GM18909 (cell line): Measurements from ENCODE around the gene UBL3.

Experiments used
- ATAC-seq: cut with Tn5 transposase; IDR thresholded peaks from one replicate; pipeline ENCODE4 v1.9.1; 2021; ENCODE audit warnings: mild to moderate bottlenecking; ENCODE audit not compliant: unreplicated experiment, poor library complexity

UBL3 gene, protein sequence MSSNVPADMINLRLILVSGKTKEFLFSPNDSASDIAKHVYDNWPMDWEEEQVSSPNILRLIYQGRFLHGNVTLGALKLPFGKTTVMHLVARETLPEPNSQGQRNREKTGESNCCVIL

DNA sequence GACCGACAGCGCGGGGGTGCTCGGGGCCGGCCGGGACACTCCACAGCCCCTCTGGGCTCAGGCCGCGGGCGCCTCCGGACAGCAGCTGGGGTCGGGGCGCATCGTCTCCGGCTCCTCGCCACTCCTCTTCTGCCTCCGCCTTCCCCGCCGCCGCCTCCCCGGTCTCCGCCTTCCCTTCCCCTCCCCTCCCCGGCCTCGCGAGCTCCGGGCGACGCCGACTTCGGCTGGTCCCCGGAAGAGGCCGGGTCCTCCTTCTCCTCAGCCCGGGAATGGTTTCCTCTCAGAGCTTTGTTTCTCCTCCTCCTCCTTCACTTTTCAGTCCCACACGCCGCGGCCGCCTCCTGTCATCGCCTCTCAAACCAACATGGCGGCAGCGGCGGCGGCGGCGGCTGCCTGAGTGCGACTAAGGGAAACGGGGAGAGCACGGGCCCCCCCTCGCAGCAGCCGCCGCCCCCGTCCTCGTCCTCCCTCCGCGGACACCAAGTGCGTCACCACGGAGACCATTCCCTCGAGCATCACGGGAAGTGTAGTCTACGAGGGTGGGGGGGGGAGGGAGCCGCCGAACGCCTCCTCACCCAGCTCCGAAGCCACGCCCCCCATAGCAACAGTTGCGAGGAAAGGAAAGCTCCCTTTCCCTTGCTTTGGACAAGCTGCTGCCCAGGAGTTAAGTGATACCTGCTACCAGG lies at the start of gene UBL3:
UBL3 (minus strand) TSS at position 405 of the 686 bp plus-strand sequence. CDS start 1,079 bp downstream, outside the sequence.
- peak; percentile 90 for ATAC-seq

DNA sequence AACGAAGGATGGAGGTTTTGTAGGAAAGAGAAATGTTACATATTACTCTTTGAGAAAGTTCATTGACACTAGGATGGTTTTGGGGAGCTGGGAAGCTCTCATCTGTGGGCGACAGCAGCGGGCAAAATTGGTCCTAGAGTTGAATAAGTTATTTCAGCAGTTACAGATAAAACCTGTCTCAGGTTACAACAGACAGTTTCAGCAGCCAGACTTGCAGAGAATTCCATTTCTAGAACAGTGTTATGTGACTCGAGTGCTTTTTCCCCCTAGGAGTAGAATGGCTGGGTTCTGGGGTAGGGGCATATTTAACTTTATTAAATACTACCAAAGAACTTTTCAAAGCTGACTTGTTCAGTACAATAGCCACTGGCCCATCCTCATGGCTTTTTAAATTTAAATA lies 46.7 kb upstream of the UBL3 start:
- ATAC-seq: no peak

DNA sequence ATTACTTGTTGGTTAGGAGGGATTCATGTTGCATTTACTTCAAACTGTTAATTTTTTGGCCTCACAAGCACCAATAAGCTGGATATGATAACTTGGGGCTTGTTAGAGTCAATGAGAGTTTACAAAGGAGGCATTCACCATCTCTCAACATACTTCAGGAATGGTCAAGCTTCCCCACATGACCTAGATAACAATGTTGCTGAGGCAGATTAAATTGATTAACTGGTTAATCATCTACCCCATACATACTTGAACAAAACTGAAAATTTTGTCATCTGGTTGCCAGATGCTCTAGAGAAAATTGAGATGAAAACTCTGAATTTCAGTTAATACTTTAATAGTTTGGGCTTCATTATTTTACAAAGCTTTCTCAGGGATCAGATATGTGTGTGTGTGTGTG lies 43.0 kb upstream of the UBL3 start:
- ATAC-seq: no peak

DNA sequence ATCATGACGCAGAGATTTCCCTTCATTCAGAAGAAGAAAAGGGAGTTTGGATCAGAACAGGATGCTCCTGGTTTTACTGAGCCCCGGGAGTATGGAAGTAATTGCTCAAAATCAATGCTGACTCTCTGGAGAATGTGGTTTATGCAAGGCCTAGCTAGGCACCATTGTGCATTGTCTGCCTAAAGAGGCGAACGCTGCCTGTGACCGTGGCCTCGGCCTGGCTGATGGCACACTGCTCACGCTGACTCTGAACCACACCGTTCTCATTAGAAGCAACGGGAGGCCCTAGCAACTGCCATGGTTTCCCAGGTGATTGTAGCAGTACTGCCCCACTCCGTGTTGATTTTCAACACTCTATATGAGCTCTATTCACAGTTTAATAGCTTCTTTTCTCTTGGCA lies 41.7 kb upstream of the UBL3 start:
- ATAC-seq: no peak

DNA sequence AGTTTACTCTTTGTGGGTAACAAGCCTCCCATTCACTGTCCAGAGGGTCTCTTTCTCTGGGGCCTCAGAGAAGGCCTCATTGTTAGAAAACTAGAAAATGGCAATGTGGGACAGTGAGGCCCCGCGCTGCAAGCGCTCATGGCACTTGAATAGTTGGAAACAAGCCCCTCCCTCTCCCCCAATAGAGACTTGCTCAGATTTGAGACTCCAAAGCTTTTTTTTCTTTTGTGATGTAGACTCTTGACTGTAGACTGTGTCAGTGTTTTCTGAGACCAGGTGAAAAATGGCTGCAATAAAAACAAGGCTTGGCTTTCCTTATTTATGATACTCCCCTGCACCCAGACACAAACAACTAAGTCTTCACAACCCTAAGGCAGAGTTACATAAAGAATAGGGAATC lies 38.7 kb upstream of the UBL3 start:
- no peak for ATAC-seq

DNA sequence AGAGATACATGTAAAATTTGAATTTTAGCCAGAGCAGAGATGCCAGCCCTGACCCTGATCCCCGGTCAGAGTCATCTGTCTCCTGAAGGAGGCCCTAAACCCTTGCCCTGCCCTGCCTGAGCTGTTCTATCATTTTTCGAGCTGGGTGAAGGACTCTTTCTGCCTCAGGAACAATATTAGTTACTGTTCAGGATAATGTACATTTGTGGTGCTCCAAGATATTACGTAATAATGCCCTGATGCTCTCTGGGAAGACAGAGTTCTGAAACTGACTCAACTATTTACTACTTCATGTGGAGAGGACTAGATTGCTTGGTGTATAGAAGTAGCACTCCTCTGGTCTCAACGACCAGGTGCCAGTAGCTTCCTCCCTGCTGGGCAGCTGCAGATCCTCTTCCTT lies 37.9 kb upstream of the UBL3 start:
- no peak for ATAC-seq

DNA sequence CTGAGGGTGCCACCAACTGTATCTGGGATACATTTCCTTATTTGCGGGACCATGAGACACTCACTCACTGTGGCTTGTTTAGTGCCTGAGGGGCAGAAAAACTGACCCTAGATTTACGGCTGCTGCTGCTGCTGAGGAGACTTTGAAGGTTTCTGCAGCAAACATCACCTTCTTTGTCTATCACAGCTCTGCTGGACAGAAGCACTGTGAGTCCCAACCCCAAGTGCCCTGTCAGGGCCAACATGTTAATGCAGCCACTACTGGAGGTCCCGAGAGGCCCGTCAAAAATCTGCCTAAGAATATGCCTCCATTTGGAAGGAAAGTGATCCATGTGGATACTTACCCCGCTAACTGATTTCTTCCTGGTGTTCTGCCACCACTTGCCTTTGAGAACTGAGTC lies 37.3 kb upstream of the UBL3 start:
- no peak for ATAC-seq

DNA sequence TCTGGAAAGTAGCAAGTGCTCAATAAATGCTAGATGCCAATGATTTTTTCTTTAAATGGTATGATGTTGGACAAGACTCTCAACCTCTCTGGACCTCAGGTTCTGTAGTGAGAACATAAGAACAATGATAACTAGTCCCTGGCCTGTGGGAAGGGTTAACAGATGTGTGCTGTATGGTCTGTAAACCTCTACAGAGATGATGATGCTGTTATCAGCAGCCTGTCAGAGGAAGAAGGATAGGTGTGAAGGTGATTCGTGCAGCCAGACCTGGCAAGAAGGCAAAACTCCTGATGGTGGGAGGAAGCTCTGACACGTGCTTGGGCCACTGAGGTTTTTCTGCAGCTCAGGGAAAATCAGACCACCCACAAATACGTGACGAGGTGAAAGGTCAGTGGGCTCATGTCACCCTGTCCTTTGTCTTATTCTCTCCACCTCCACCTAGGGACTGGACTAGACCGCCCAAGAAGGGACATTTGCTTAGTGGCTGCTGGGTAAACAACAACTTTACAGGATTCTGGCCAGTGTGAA lies 36.7 kb upstream of the UBL3 start:
- no peak for ATAC-seq

DNA sequence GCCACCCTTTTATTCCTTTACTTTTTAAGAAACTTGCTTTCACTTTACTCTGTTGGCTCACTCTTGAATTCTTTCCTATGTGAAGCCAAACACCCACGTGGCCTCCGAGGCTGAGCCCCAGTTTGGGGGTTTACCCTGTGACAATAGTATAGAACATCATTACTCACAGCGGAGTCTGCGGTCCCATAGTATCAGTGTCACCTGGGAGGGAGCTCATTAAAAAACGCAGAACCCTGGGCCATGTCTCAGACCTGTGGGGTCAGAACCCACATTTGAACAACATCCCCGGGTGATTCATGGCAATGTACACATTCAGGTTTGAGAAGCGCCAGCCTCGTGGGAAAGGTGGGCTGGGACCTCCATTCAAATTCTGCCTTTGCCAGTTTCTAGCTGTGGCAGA lies 36.0 kb upstream of the UBL3 start:
- no peak for ATAC-seq

DNA sequence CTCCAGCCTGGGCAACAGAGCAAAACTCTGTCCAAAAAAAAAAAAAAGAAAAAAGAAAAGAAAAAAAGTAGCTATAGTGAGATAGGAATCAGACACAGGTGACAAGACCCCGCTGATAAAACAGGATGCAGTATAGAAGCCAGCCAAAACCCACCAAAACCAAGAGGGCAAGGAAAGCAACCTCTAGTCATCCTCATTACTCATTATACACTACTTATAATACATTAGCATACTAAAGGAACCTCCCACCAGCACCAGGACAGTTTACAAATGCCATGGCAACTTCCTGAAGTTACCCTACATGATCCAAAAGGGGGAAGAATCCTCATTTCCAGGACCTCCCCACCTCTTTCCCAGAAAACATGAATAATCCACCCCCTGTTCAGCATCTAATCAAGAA lies 35.6 kb upstream of the UBL3 start:
- no peak for ATAC-seq

DNA sequence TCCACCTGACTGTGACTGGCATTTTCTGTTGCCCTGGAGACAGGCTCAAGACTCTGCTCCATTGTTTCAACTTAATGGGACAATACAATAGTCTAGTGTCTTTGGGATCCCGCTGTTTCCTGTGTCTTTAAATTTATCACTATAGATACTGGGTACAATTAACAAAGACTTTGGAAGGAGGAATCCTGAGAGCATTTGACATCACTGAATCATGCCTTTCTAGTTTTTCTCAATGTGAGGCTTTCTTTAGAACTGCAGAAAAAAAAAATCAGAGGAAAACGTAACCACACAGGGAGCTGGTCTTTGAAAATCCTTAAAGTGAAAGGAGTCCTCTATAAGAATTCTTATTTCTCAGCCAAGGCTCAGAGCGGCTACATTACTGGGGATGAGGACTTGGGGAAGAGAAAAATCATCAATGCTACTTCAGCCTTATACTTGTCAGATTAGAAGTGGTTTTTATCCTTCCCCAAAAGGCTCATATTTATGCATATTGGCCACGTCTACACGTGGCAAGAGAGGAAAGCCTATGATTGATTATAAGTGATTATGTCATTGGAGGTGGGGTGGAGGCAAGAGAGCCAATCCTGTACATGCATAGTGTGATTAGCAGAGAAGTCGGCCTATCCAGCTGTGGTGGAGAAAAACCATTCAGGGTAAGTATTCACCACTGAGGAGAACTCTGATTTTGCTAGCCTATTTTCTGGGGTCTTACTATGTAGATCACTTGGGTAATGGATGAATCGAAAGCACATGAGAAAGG lies 34.4 kb upstream of the UBL3 start:
- no peak for ATAC-seq

DNA sequence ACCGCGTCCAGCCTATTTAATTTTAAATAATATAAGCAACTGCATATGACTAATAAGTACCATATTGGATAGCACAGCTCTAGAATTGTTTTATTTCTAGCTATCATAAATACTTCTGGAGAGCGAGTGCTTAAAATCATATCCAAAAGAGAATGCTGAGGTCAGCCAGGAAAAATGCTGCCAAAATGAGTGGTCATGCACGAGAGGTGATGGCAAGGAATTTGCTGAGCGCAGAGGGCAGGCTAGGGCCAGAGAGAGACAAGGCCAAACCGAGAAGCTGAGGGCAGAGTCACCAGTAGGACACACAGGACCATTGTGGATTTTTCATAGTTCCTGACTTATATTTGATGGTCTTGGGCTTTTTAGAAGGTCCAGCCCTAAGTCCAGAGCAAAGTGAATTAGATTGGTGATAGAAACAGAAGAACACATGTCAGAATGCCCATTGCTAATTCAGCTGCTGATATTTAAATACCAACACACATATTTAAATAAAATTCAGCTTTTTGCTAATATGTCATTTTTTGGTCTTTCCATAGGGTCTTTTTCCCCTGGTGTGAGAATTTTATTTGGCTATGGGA lies 33.6 kb upstream of the UBL3 start:
- ATAC-seq: no peak

DNA sequence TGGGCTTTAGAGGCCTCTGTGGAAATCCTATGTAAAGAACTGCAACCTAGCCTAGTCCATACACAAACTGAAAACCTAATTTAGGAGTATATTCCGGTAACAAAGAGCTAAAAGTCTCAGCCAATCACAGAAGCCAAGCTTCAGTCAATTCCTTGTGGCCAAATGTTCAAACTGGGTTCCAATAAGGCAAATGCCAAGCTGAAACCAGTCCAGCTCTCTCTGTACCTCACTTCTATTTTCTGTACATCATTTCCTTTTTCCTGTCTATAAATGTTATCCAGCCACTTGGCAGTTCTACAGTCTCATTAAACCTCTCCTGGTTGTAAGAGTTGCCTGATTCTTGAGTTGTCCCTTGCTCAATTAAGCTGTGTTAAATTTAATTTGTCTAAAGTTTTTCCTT lies 31.7 kb upstream of the UBL3 start:
- ATAC-seq: no peak

DNA sequence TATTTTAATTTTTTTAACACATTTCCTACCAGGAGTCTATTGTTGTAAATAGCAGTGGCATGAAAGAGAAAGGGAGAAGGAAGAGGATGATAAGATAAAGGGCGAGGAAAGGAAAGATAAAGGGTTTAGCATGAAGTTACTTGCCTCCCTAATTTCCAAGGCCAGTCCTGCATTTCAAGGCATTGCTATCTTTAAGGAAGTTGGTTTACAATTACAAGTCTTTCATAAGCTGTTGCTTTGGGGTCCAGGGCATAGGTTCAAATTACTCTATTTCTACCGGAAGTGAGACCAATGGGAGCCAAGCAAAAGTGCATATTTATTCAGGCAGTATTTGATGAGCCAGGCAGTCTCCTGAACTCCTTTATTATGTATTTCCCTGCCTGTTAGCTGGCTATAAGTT lies 27.7 kb upstream of the UBL3 start:
- ATAC-seq: no peak

DNA sequence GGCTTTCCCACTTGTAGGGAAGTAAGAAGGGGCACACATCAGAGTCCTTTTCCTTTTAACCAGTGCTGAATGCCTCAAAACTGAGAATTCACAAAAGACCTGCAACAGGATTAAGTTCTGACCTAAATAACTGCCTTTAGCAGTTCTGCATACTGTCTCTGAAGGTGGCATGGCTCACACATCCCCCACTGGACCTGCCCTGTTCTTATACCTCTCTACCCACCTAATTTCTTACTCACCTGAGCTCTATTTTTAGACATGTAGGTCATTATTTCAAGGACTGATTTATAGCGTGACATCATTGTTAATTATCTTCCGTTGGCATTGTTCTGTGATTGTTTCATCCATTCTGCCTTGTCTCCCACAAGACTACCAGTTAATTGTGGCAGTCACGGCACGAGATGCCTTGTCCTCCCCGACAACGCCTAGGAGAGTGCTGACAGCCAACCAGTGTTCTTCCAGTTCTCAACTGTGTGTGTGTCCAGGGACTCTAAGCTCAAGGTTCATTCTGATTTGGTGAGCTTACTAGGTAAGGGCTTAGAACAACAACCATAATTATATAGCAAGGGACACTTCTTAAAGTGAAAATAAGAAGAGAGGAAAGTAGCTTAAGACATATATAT lies 27.1 kb upstream of the UBL3 start:
- ATAC-seq: no peak

DNA sequence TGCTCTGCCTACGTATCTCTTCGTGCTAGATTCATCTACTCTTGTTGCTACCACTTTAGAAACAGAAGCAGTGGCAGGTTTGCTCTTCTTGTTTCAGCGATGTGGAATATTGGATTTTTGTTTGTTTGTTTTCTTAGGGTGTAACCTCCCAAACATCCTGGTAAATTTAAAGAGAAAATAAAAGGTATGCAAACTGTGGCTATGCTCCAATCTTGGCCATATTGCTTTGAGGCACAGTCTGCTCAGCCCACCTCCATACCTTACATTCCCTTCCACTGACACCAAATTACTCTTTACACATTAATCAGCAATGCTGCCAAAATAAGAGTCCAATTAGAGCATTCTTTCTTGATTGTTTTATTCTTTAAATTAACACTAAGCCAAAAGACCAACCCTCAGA lies 25.2 kb upstream of the UBL3 start:
- ATAC-seq: no peak

DNA sequence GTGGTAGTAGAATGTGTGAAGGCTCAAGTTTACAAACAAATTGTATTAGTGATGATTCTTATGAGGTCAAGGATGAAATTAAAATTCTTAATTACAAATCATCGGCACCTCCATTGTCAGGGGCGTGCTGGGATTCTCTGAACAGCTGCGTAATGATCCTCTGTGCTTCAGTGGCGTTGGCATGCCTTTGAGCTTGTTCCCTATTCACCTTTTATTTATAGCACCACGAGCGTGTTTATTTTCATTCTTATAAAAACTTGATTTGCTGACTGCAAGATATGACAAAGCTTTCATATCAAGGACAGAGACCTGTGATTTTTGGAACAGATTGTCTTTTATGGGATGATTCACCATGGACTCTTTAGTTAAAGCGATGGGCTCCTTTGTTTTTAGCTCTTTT lies 18.2 kb upstream of the UBL3 start:
- ATAC-seq: no peak

DNA sequence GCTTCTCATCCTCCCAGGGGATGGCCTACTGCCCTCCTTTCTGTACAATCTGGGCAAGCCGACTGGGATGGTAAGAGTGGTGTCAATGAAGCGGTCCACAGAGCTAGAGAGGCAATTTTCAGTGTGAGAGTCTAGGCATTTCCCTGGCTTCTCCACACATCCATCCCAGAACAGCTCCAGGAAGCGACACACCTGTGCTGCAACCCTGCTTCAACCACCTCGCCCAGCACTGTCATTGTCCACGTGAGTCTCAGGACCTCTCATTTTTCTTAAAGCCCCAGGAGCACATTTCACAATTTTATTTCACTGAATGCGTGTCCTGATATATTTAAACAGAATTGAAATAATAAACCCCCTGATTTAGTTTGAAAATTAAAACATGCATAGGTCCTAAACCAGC lies 15.5 kb upstream of the UBL3 start:
- ATAC-seq: no peak

DNA sequence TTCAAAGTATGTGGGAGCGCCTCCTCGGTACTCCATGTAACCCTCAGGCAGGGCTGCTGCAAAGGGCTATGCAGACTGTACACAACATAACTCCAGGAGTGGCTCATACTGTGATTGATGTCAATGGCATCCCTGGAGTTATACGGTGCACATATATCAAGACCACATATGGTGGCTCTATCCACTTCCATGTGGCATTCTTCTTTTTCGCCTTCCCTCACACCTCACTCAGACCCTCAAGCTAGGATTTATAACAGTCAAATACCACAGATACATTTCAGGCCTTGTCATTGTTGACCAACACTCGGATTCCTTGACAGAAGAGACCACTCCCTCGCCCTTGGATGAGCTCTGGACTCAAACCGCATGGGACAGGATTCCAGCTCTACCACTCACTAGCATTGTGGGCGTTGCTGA lies 11.3 kb upstream of the UBL3 start:
- ATAC-seq: no peak

DNA sequence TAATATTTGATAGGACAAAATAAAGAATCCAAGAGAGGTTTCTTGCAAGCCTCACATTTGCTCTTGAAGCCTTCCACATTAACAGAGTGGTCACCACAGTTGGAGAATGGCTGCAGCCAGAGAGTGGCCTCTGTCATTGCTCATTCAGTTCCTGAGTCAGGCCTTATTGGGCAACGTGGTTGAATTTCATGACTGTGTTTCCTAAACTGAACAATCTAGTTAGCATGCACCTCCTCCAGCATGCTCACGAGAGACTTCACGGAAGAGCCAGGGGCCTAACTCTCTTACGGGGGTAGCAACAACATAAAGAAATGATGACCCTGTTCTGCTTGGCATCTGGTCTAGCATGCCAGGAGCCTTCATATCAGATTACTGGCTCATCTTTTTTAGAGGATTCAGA lies 9.6 kb upstream of the UBL3 start:
- no peak for ATAC-seq

DNA sequence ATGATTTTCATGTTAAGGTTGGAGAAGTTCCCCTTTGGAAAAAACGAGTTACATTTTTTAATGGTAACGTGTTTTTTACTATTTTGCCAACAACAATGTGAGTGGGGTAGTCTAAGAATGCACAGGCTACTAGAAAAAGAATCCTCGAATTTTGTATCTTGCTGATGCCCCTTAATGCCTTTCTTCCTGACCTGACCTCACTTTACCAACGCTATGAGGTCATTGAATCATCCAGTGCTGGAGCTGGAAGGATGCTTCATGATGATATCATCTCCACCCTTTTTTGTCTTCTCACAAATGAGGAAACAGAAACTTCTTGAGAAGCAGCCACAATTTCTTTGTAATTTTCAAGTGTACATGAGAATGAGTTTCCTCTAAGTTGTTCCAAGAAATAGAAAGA lies 8.2 kb upstream of the UBL3 start:
- no peak for ATAC-seq
